Mesenteric fat pad (tissue), 1 donor: ENCODE results near the gene RUNX3. TPM values are rescaled to one million over a fixed set of nuclear protein-coding genes. Genes with fewer than 3 reads are reported as not detected.

ENCODE experiments used
- DNase-seq: peaks from one replicate; pipeline ENCODE4 v3.0.0-alpha.2; 2020; ENCODE audit warnings: low spot score
- total RNA-seq: library from RNA; stranded (reverse); fragmentation: NEBNext Ultra II Directional; extraction: Animal tissue kit (Norgen Biotek cat#: 25700); gene quantifications from one replicate; pipeline ENCODE4 v1.2.1, GENCODE V29; 2021
- donor health status: DM: yes; HTN: yes; CAD: no.

The RUNX3 gene
- total RNA-seq, 1 donor from 2014 or later, result 3.4 TPM

- DNase-seq, result no peak
These were observed 1.0 kb upstream of the RUNX3 start for GRCh38 chr1:24931146-24931467.

- DNase-seq, result no peak
These were observed 447 bp downstream of the RUNX3 start for GRCh38 chr1:24929398-24930259.

DNA sequence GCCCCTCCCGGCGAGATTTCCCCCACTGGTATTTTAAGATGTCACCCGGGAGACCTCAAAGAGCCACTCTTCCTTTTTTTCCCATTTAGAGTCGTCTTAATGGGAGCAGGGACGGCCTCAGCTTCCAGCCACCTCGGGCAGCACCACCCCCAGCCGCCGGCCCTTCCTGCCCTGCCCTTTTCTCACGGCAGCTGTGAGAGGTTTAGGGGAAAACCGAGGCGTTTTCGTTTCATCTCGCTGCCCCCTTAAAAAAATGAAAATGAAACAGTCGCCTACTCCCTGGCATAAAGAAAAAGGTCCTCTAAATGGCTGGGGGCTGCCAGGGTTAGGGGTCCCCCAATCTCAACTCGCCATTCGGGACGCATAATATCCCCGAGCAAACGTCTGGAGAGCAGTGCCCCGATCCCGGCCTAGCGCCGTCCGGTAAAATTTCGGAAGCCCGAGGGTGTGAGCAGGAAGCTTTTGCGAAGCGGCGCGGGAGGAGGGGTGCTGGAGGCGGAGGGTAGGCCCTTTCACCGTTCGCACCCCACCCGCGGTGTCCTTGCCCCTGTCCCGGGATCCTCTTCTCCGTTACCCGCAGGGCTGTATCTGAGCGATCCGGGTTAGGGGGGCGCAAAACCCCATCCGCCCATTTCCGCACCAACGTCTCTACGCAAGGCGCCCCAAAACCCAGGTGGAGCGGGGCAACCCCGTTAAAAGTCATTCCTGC is 1.2 kb downstream of the RUNX3 start:
- no peak for DNase-seq

GRCh38 chr1:24927988-24928688 is 1.9 kb downstream of the RUNX3 start:
- no peak for DNase-seq

DNA sequence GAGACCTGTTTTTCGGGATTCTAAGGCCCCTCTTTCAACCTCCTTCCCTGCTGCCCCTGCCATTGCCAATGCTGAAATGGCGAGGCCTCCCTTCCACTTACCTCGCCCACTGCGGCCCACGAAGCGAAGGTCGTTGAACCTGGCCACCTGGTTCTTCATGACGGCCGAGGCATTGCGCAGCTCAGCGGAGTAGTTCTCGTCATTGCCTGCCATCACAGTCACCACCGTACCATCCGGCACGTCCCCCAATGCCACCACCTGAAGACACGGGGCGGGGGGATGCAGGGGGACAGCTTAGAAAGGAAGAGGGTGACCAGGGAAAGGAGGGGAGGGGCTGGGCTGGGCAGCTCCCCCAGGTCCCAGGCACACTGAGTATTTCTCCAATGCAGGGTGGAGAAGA is 2.6 kb downstream of the RUNX3 start:
- DNase-seq, result no peak

GRCh38 chr1:24926563-24927249 is 3.4 kb downstream of the RUNX3 start:
- DNase-seq, result no peak

- DNase-seq, result no peak
These were observed 4.1 kb downstream of the RUNX3 start for GRCh38 chr1:24925963-24926362.

GRCh38 chr1:24925082-24925779 is 4.8 kb downstream of the RUNX3 start:
- no peak for DNase-seq

- DNase-seq, result no peak
These were observed 6.5 kb downstream of the RUNX3 start for GRCh38 chr1:24923485-24924113.

DNA sequence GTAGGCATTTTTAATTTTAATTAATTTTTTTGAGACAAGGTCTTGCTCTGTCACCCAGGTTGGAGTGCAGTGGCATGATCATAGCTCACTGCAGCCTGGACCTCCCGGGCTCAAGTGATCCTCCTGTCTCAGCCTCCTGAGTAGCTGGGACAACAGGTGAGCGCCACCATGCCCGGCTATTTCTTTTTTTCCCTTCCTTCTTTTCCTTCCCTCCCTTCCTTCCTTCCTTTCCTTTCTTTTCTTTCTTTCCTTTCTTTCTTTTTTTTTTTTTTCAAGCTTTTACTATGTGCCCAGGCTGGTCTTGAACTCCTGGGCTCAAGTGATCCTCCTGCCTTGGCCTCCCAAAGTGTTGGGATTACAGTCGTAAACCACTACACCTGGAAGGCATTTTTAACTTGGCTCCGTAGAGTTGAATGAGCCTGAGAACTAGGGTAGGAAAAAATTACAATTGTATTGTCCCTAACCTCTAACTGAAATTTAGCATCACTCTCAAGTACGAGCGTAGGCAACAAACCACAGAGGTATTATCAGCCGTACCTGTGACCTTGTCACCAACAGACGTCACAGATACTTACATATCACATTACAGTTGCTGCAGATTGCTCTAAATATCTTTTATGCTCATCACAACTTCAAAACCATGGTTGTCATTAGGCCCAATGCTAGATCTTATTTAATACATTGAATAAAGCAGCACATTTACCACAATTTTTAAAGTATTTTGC is 8.0 kb downstream of the RUNX3 start:
- no peak for DNase-seq

GRCh38 chr1:24921412-24921811 is 8.7 kb downstream of the RUNX3 start:
- DNase-seq, result no peak

- no peak for DNase-seq
These were observed 9.5 kb downstream of the RUNX3 start for GRCh38 chr1:24920533-24920925.

- DNase-seq, result no peak
These were observed 10.1 kb downstream of the RUNX3 start for GRCh38 chr1:24919791-24920532.

GRCh38 chr1:24918995-24919605 is 11.0 kb downstream of the RUNX3 start:
- no peak for DNase-seq

- no peak for DNase-seq
These were observed 11.7 kb downstream of the RUNX3 start for GRCh38 chr1:24918370-24918769.

DNA sequence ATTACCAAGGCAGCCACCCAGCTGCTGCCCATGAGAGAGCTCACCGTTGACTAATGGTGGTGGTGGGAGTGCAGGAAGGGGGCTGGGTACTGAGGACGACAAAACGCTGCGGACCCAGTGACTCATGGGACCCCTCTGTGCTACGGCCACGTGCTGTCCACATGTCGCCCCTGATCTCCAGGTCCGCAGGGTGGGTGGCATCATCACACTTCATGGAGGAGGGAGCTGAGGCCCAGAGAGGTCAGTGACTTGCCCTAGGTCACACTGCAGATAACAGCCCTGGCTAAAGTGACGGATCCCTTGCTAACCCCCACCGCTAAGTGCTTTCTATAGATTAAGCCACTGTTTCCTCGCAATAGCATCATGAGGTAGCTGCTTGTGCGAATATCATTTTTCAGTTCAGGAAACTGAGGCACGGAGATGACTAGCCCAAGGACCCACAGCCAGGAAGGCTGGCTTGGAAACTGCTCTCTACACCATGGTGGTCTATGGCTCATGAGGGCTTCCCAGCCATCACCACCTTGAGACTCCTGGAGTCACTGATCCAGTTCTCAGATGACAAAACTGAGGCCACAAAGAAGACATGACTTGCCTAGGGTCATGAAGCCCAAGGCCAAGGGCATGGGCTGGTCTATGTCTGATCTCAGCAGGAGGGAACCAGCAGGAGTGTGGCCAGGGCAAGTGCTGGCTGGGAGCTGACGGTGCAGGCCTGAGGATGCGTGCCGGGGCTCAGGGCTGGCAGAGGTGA is 12.6 kb downstream of the RUNX3 start:
- no peak for DNase-seq

DNA sequence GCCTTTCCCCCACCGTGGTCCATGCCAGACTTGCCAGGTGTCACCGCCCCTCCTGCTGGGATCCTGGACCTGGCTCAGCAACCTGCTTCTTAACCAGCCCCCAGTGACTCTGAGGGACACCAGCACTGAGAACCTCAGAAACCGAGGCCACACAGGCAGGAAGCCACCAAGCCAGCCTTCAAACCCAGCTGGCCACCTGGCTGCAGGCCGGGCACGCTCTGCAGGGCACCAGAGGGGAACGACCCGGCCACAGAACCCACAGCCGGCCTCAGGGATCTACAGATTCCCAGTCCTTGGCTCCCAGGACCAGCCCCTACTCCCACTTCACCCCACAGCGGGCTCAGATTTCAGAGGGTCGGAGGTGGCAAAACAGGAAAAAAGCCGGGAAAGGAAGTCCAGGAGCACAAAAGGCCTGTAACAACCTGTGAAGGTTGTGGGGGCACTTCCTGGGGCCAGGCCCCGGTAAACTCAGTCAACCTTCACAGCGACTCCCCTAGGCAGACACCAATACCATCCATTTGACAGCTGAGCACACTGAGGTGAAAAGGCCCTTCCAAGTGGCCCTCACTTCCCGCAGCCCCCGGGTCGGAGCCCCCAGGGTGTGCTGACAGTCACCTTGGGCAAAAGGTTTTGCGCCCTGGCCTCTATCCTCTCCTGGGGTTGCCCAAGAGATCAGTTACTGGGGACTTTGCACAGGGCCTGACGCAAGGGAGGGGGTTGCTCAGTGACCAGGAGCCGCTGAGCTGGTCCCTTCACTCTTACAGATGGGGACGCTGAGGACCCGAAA is 14.1 kb downstream of the RUNX3 start:
- no peak for DNase-seq
